ENCODE results near the gene RNF8. TPM values are rescaled to one million over a fixed set of nuclear protein-coding genes. Genes with fewer than 3 reads are reported as not detected.
"Not testable (repeated sequence)": the region's sequence is repeated elsewhere in the genome, so short reads cannot be mapped to it uniquely, and the experiment has no call there.

Gene RNF8
- total and polyA plus RNA-seq, 10 of the 15 experiments (the other 5 are each of a cell fraction or from before 2014, with no cell fraction given), result 7.8 to 30.2 (median 23.3) TPM

GRCh38 chr6:37399795-37400490, 46.2 kb downstream of the RNF8 start:
- CTCF ChIA-PET, result interaction anchor here (1.1 kb wide), 1 partner anchor 29 kb away, joined by 4 read pairs; no protein-coding TSS in a partner anchor
- no peak for ATAC-seq
- SMC1A ChIA-PET (ENCODE audit: uncharacterized antibody, unreplicated experiment), result interaction anchor here (0.6 to 1.0 kb wide), 2 partner anchors 53 to 75 kb away, joined by 3 read pairs; no protein-coding TSS in a partner anchor
- H3K9me3 ChIP-seq (replicated peaks; ENCODE audit: control insufficient read depth, insufficient read depth, low read length), result no peaks in the 10 kb centered on the region
- no peak overlapping the region for H3K4me3 ChIP-seq
- POLR2A ChIA-PET, result no interaction called here
- no TSS peak for BruUV-seq (replicated peaks)
- no peaks in the 10 kb centered on the region for H4K20me1 ChIP-seq (ENCODE audit: control insufficient read depth, insufficient read depth)
- H3K9ac ChIP-seq (ENCODE audit: control insufficient read depth, insufficient read depth, low read length), result no peak overlapping the region
- no peak for FAIRE-seq
- no peaks in the 10 kb centered on the region for H3K79me2 ChIP-seq (ENCODE audit: control insufficient read depth, insufficient read depth, low read length)
- no peak overlapping the region for H3K27ac ChIP-seq (ENCODE audit: control insufficient read depth, insufficient read depth)
- H3K4me1 ChIP-seq (ENCODE audit: control insufficient read depth, insufficient read depth, low read length), result no peaks in the 10 kb centered on the region
- H2AFZ ChIP-seq (ENCODE audit: control insufficient read depth, low read depth, low read length), result no peak overlapping the region
- H3K4me2 ChIP-seq (ENCODE audit: control insufficient read depth, insufficient read depth), result no peak overlapping the region
- DNase-seq (ENCODE audit: low read depth, low spot score), result no peak
- in situ Hi-C loops (cut with MboI), result no loop called here
- H3K36me3 ChIP-seq (ENCODE audit: control insufficient read depth in 2 of 2, insufficient read depth in 2 of 2, low read length in 1 of 2), result no peaks in the 10 kb centered on the region; a peak in 1 of 4 replicates
- intact Hi-C loops (cut with micrococcal nuclease; ENCODE audit: unreplicated experiment), result no loop called here
- RAD21 ChIA-PET (ENCODE audit: unreplicated experiment), result no interaction called here
- H3K27me3 ChIP-seq (replicated peaks in 1 of 2; ENCODE audit: control insufficient read depth in 2 of 2, insufficient read depth in 2 of 2, low read length in 1 of 2), result no peaks in the 10 kb centered on the region
- 29% methylated on average over 4 of the region's 4 CpGs for WGBS (ENCODE audit: insufficient coverage, insufficient replicate concordance, low lambda C conversion rate, missing lambda C conversion rate)
- no peak for TF ChIP-seq TCF12 (IDR thresholded peaks at IDR 0.05; ENCODE audit: low read depth, low read length)
- no peak for TF ChIP-seq EED (IDR thresholded peaks at IDR 0.05; ENCODE audit: low read depth)
- no peak for TF ChIP-seq RB1 (IDR thresholded peaks at IDR 0.05; ENCODE audit: borderline replicate concordance)
- TF ChIP-seq CHD4 (IDR thresholded peaks at IDR 0.05), result no peak
- TF ChIP-seq USF1 (IDR thresholded peaks at IDR 0.05; ENCODE audit: borderline replicate concordance, extremely low read length, insufficient read depth, low read depth, low read length), result no peak
- TF ChIP-seq EP300 (IDR thresholded peaks at IDR 0.05; ENCODE audit: borderline replicate concordance in 1 of 2, control insufficient read depth in 1 of 2, low read depth in 2 of 2, low read length in 2 of 2), result no peak
- TF ChIP-seq YBX1 (IDR thresholded peaks at IDR 0.05), result no peak
- TF ChIP-seq ZNF217 (IDR thresholded peaks at IDR 0.05), result no peak
- no peak for TF ChIP-seq JUND (IDR thresholded peaks at IDR 0.05; ENCODE audit: low read depth, low read length)
- no peak for TF ChIP-seq MEF2B (IDR thresholded peaks at IDR 0.05; ENCODE audit: partially characterized antibody, poor library complexity, severe bottlenecking)
- no peak for TF ChIP-seq SUPT20H (IDR thresholded peaks at IDR 0.05; ENCODE audit: borderline replicate concordance, control insufficient read depth, low read depth, low read length)
- TF ChIP-seq ESRRA (IDR thresholded peaks at IDR 0.05; ENCODE audit: low read length), result no peak

DNA sequence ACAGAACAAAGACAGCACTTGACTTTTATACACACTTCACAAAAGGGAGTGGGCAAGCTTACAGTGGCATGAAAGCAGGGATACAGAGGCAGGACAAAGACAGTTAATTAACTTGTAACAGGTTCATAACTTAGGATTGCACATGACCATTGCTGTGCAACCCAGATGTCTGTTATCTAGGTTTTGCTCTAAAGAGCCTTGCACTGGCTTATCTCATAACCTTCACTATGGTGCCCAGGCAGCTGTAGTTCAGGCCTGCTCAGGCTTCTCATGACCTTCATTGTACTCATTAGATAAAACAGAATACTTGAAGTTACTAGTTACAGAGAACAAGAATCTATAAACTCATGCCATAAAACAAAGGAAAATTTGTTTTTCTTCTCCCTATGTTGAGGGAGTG, 47.9 kb downstream of the RNF8 start:
- H3K36me3 ChIP-seq (ENCODE audit: control insufficient read depth in 2 of 2, insufficient read depth in 2 of 2, low read length in 1 of 2); H3K27me3 ChIP-seq (replicated peaks in 1 of 2; ENCODE audit: control insufficient read depth in 2 of 2, insufficient read depth in 2 of 2, low read length in 1 of 2); in situ Hi-C loops (cut with MboI); CTCF ChIA-PET; SMC1A ChIA-PET (ENCODE audit: uncharacterized antibody, unreplicated experiment); RAD21 ChIA-PET (ENCODE audit: unreplicated experiment); POLR2A ChIA-PET; H3K9ac ChIP-seq (ENCODE audit: control insufficient read depth, insufficient read depth, low read length); H3K4me3 ChIP-seq; H3K79me2 ChIP-seq (ENCODE audit: control insufficient read depth, insufficient read depth, low read length); H3K4me1 ChIP-seq (ENCODE audit: control insufficient read depth, insufficient read depth, low read length); H3K9me3 ChIP-seq (replicated peaks; ENCODE audit: control insufficient read depth, insufficient read depth, low read length); ATAC-seq; DNase-seq (ENCODE audit: low read depth, low spot score); BruUV-seq (replicated peaks); FAIRE-seq; H3K4me2 ChIP-seq (ENCODE audit: control insufficient read depth, insufficient read depth); H2AFZ ChIP-seq (ENCODE audit: control insufficient read depth, low read depth, low read length); H3K27ac ChIP-seq (ENCODE audit: control insufficient read depth, insufficient read depth); intact Hi-C loops (cut with micrococcal nuclease; ENCODE audit: unreplicated experiment); H4K20me1 ChIP-seq (ENCODE audit: control insufficient read depth, insufficient read depth): not testable (repeated sequence)

All from GM12878 (cell line).